ENCODE data around the gene USP12.

The USP12 gene

GRCh38 chr13:27122036-27122435 is 49.6 kb downstream of the USP12 start:
- H3K9me3 ChIP-seq (ENCODE audit: insufficient read depth, low read depth, low read length), result peaks cover 15% of the 10 kb centered on the region; the same call in 1 of the 2 replicates
- H3K27me3 ChIP-seq (ENCODE audit: insufficient read depth, low read length, poor library complexity, severe bottlenecking), result no peaks in the 10 kb centered on the region
- H3K36me3 ChIP-seq (ENCODE audit: insufficient read depth, low read length), result peaks cover 20% of the 10 kb centered on the region
- H3K4me2 ChIP-seq (ENCODE audit: low read depth, low read length, poor library complexity, severe bottlenecking), result no peak overlapping the region
- H3K4me3 ChIP-seq (ENCODE audit: low read length, poor library complexity, severe bottlenecking), result no peak overlapping the region
- no peak overlapping the region for H2AFZ ChIP-seq (ENCODE audit: low read length)
- TF ChIP-seq CTCF (conservative IDR thresholded peaks at IDR 0.05; ENCODE audit: low read length) (no peak), EZH2phosphoT487 (IDR thresholded peaks at IDR 0.05; ENCODE audit: borderline replicate concordance) (no peak)
- no peak overlapping the region for H3K9ac ChIP-seq (ENCODE audit: low read depth, low read length, poor library complexity, severe bottlenecking)
- H3K9me2 ChIP-seq (replicated peaks; ENCODE audit: low read depth, low read length), result no peaks in the 10 kb centered on the region
- H4K20me1 ChIP-seq (ENCODE audit: insufficient read depth, low read length, poor library complexity, severe bottlenecking), result peaks cover 63% of the 10 kb centered on the region
- H3K4me1 ChIP-seq (ENCODE audit: insufficient read depth, low read length, poor library complexity, severe bottlenecking), result peaks cover 13% of the 10 kb centered on the region
- H3K79me2 ChIP-seq (ENCODE audit: insufficient read depth, low read length), result peaks cover 99% of the 10 kb centered on the region
- no peaks in the 10 kb centered on the region for H3F3A ChIP-seq (ENCODE audit: low read depth)

GRCh38 chr13:27120811-27121210 is 50.8 kb downstream of the USP12 start:
- H3K79me2 ChIP-seq (ENCODE audit: insufficient read depth, low read length), result peaks cover 96% of the 10 kb centered on the region
- H3K4me1 ChIP-seq (ENCODE audit: insufficient read depth, low read length, poor library complexity, severe bottlenecking), result peaks cover 9% of the 10 kb centered on the region
- H3F3A ChIP-seq (ENCODE audit: low read depth), result no peaks in the 10 kb centered on the region
- H3K4me3 ChIP-seq (ENCODE audit: low read length, poor library complexity, severe bottlenecking), result no peak overlapping the region
- H3K4me2 ChIP-seq (ENCODE audit: low read depth, low read length, poor library complexity, severe bottlenecking), result no peak overlapping the region
- TF ChIP-seq EZH2phosphoT487 (IDR thresholded peaks at IDR 0.05; ENCODE audit: borderline replicate concordance) (no peak), CTCF (conservative IDR thresholded peaks at IDR 0.05; ENCODE audit: low read length) (no peak)
- no peak overlapping the region for H3K9ac ChIP-seq (ENCODE audit: low read depth, low read length, poor library complexity, severe bottlenecking)
- peaks cover 61% of the 10 kb centered on the region for H4K20me1 ChIP-seq (ENCODE audit: insufficient read depth, low read length, poor library complexity, severe bottlenecking)
- H2AFZ ChIP-seq (ENCODE audit: low read length), result no peak overlapping the region
- peaks cover 21% of the 10 kb centered on the region for H3K36me3 ChIP-seq (ENCODE audit: insufficient read depth, low read length)
- no peaks in the 10 kb centered on the region for H3K9me2 ChIP-seq (replicated peaks; ENCODE audit: low read depth, low read length)
- H3K9me3 ChIP-seq (ENCODE audit: insufficient read depth, low read depth, low read length), result peaks cover 15% of the 10 kb centered on the region; the same call in 1 of the 2 replicates
- H3K27me3 ChIP-seq (ENCODE audit: insufficient read depth, low read length, poor library complexity, severe bottlenecking), result no peaks in the 10 kb centered on the region

GRCh38 chr13:27120011-27120410 is 51.6 kb downstream of the USP12 start:
- Histone ChIP-seq H3K27me3 (ENCODE audit: insufficient read depth, low read length, poor library complexity, severe bottlenecking) (no peaks in the 10 kb centered on the region), H4K20me1 (ENCODE audit: insufficient read depth, low read length, poor library complexity, severe bottlenecking) (peaks cover 67% of the 10 kb centered on the region), H3K9me2 (replicated peaks; ENCODE audit: low read depth, low read length) (no peaks in the 10 kb centered on the region), H3K9me3 (ENCODE audit: insufficient read depth, low read depth, low read length) (peaks cover 15% of the 10 kb centered on the region; the same call in 1 of the 2 replicates), H3K9ac (ENCODE audit: low read depth, low read length, poor library complexity, severe bottlenecking) (no peak overlapping the region), H3K4me2 (ENCODE audit: low read depth, low read length, poor library complexity, severe bottlenecking) (no peak overlapping the region), H3K36me3 (ENCODE audit: insufficient read depth, low read length) (peaks cover 29% of the 10 kb centered on the region), H3F3A (ENCODE audit: low read depth) (no peaks in the 10 kb centered on the region), H3K4me3 (ENCODE audit: low read length, poor library complexity, severe bottlenecking) (no peak overlapping the region), H3K79me2 (ENCODE audit: insufficient read depth, low read length) (peaks cover 96% of the 10 kb centered on the region), H2AFZ (ENCODE audit: low read length) (no peak overlapping the region), H3K4me1 (ENCODE audit: insufficient read depth, low read length, poor library complexity, severe bottlenecking) (peaks cover 9% of the 10 kb centered on the region)
- TF ChIP-seq CTCF (conservative IDR thresholded peaks at IDR 0.05; ENCODE audit: low read length) (no peak), EZH2phosphoT487 (IDR thresholded peaks at IDR 0.05; ENCODE audit: borderline replicate concordance) (no peak)

Measured in Loucy (cell line).